Stimulated activated CD8-positive, alpha-beta memory T cell treated with anti-CD3 and anti-CD28 coated beads, Interleukin-15, amount 100 ng/mL, for 24 hours (primary cell): Measurements from ENCODE around the gene NCAM1.

Experiments used
- DNase-seq: peaks from one replicate; pipeline ENCODE4 v3.0.0-alpha.2; 2020; ENCODE audit warnings: low read depth

Gene NCAM1

GRCh38 chr11:113087706-113088105 is 126.5 kb downstream of the NCAM1 start:
- DNase-seq = no peak

GRCh38 chr11:113090716-113091480 is 129.7 kb downstream of the NCAM1 start:
- DNase-seq = no peak

- no peak for DNase-seq
These were observed 130.2 kb downstream of the NCAM1 start for GRCh38 chr11:113091481-113091780.

GRCh38 chr11:113096648-113097047 is 135.4 kb downstream of the NCAM1 start:
- no peak for DNase-seq

GRCh38 chr11:113103932-113104690 is 142.9 kb downstream of the NCAM1 start:
- no peak for DNase-seq

- DNase-seq = no peak
These were observed 143.6 kb downstream of the NCAM1 start for GRCh38 chr11:113104691-113105251.

GRCh38 chr11:113105592-113105991 is 144.4 kb downstream of the NCAM1 start:
- no peak for DNase-seq

- DNase-seq = no peak
These were observed 145.3 kb downstream of the NCAM1 start for GRCh38 chr11:113106507-113106906.

GRCh38 chr11:113110046-113110445 is 148.8 kb downstream of the NCAM1 start:
- DNase-seq = no peak

- DNase-seq = no peak
These were observed 149.9 kb downstream of the NCAM1 start for GRCh38 chr11:113111156-113111555.

GRCh38 chr11:113112307-113112706 is 151.1 kb downstream of the NCAM1 start:
- no peak for DNase-seq

- DNase-seq = no peak
These were observed 152.8 kb downstream of the NCAM1 start for GRCh38 chr11:113113801-113114704.

GRCh38 chr11:113114705-113115027 is 153.4 kb downstream of the NCAM1 start:
- no peak for DNase-seq

GRCh38 chr11:113118104-113118503 is 156.9 kb downstream of the NCAM1 start:
- DNase-seq = no peak

- DNase-seq = no peak
These were observed 157.9 kb downstream of the NCAM1 start for GRCh38 chr11:113119074-113119473.

GRCh38 chr11:113119966-113120736 is 158.9 kb downstream of the NCAM1 start:
- no peak for DNase-seq

GRCh38 chr11:113121746-113122145 is 160.5 kb downstream of the NCAM1 start:
- no peak for DNase-seq

- no peak for DNase-seq
These were observed 162.8 kb downstream of the NCAM1 start for GRCh38 chr11:113124006-113124405.

- DNase-seq = no peak
These were observed 163.4 kb downstream of the NCAM1 start for GRCh38 chr11:113124578-113124977.

- DNase-seq = no peak
These were observed 168.2 kb downstream of the NCAM1 start for GRCh38 chr11:113129261-113129992.
